CD14-positive monocyte (primary cell): ENCODE data around the gene LCA5L. TPM values are rescaled to one million over a fixed set of nuclear protein-coding genes. Genes with fewer than 3 reads are reported as not detected.
"Not testable (repeated sequence)": the region's sequence is repeated elsewhere in the genome, so short reads cannot be mapped to it uniquely, and the experiment has no call there.

Experiments used
- DNase-seq, 3 donors: peaks; one replicate each; pipeline ENCODE4 v3.0.0-alpha.2; 2011 to 2022
- H2AFZ ChIP-seq: 2 replicates; pipeline ENCODE4 v1.6.0; 2012; ENCODE audit warnings: mild to moderate bottlenecking, low read depth, low read length, inconsistent platforms; ENCODE audit not compliant: insufficient read depth, poor library complexity, severe bottlenecking
- H3K27ac ChIP-seq, 2 donors: 1 replicate in 1 of 2; 2 replicates in 1 of 2; pipeline ENCODE4 v1.5.1; 2012 to 2013; ENCODE audit warnings: low read length in 2 of 2, control low read depth in 1 of 2, inconsistent platforms in 1 of 2, low read depth in 1 of 2, mild to moderate bottlenecking in 1 of 2
- H3K27me3 ChIP-seq, 2 donors: one replicate each; pipeline versions ENCODE4 v1.6.0 to v1.6.1; 2011 to 2013; ENCODE audit warnings: low read length in 2 of 2; ENCODE audit not compliant: control insufficient read depth in 2 of 2, insufficient read depth in 2 of 2
- H3K36me3 ChIP-seq, 2 donors: replicated peaks in 1 of 2; 1 replicate in 1 of 2; 2 replicates in 1 of 2; pipeline versions ENCODE4 v1.5.1 to v1.6.1; 2012 to 2013; ENCODE audit warnings: low read length in 2 of 2, control low read depth in 1 of 2, inconsistent platforms in 1 of 2, mild to moderate bottlenecking in 1 of 2; ENCODE audit not compliant: insufficient read depth in 2 of 2, control insufficient read depth in 1 of 2
- H3K4me1 ChIP-seq, 2 donors: 1 replicate in 1 of 2; 2 replicates in 1 of 2; pipeline versions ENCODE4 v1.5.1 to v1.6.1; 2012 to 2013; ENCODE audit warnings: low read length in 2 of 2, control low read depth in 1 of 2, inconsistent platforms in 1 of 2, mild to moderate bottlenecking in 1 of 2, moderate library complexity in 1 of 2; ENCODE audit not compliant: insufficient read depth in 2 of 2, control insufficient read depth in 1 of 2
- H3K4me2 ChIP-seq: replicated peaks from 2 replicates; pipeline ENCODE3; 2012; ENCODE audit warnings: low read length, moderate library complexity, mild to moderate bottlenecking; ENCODE audit not compliant: poor library complexity, severe bottlenecking; ENCODE audit errors: extremely low read depth
- H3K4me3 ChIP-seq, 3 experiments: fragments of 200-600 bp in 1 of 3; sonication (generic) in 1 of 3; replicated peaks in 1 of 3; 1 replicate in 2 of 3; 2 replicates in 1 of 3; pipeline ENCODE4 v1.5.1; 2011 to 2013; ENCODE audit warnings: low read length in 3 of 3, mild to moderate bottlenecking in 3 of 3, control low read depth in 2 of 3, low read depth in 2 of 3, inconsistent platforms in 1 of 3, moderate library complexity in 1 of 3
- H3K79me2 ChIP-seq: 2 replicates; pipeline ENCODE4 v1.6.0; 2012; ENCODE audit warnings: mild to moderate bottlenecking, control low read depth, inconsistent platforms, low read length, moderate library complexity; ENCODE audit not compliant: insufficient read depth
- H3K9ac ChIP-seq: 2 replicates; pipeline ENCODE4 v1.6.0; 2017; ENCODE audit warnings: low read length, mild to moderate bottlenecking; ENCODE audit not compliant: insufficient read depth, poor library complexity, severe bottlenecking
- H3K9me3 ChIP-seq, 2 donors: replicated peaks in 1 of 2; 1 replicate in 1 of 2; 2 replicates in 1 of 2; pipeline versions ENCODE4 v1.5.1 to v1.6.1; 2012 to 2013; ENCODE audit warnings: low read length in 2 of 2, control low read depth in 1 of 2; ENCODE audit not compliant: control insufficient read depth in 1 of 2, insufficient read depth in 1 of 2
- H4K20me1 ChIP-seq: 2 replicates; pipeline ENCODE4 v1.6.0; 2012; ENCODE audit warnings: mild to moderate bottlenecking, low read length, control low read depth, moderate library complexity; ENCODE audit not compliant: insufficient read depth
- H3K27ac Mint-ChIP-seq, 7 donors: one replicate each; pipeline ENCODE4 v1.8.0; 2020; ENCODE audit warnings: mild to moderate bottlenecking in 7 of 7, mixed read lengths in 7 of 7, moderate library complexity in 6 of 7, inconsistent platforms in 2 of 7
- H3K27me3 Mint-ChIP-seq, 3 donors: one replicate each; pipeline ENCODE4 v1.8.0; 2021 to 2022; ENCODE audit warnings: low read depth in 3 of 3, mild to moderate bottlenecking in 3 of 3, mixed read lengths in 3 of 3, moderate library complexity in 3 of 3, inconsistent platforms in 1 of 3
- H3K36me3 Mint-ChIP-seq, 2 donors: one replicate each; pipeline ENCODE4 v1.8.0; 2020; ENCODE audit warnings: mixed read lengths in 2 of 2, inconsistent platforms in 1 of 2, mild to moderate bottlenecking in 1 of 2
- H3K4me1 Mint-ChIP-seq: one replicate; pipeline ENCODE4 v1.8.0; 2020; ENCODE audit warnings: mild to moderate bottlenecking, mixed read lengths
- H3K4me3 Mint-ChIP-seq, 2 donors: one replicate each; pipeline ENCODE4 v1.8.0; 2020; ENCODE audit warnings: mild to moderate bottlenecking in 2 of 2, mixed read lengths in 2 of 2, moderate library complexity in 1 of 2
- H3K9me3 Mint-ChIP-seq, 7 donors: one replicate each; pipeline ENCODE4 v1.8.0; 2020 to 2022; ENCODE audit warnings: mixed read lengths in 7 of 7, mild to moderate bottlenecking in 6 of 7, moderate library complexity in 6 of 7, inconsistent platforms in 2 of 7
- CTCF ChIP-seq: fragments of 200-600 bp; IDR thresholded peaks from one replicate; pipeline ENCODE4 v1.8.0; 2022; ENCODE audit warnings: antibody characterized with exemption, mild to moderate bottlenecking
- WGBS: methylation state at CpG from one replicate; pipeline ENCODE4 v1.1.5; 2013; ENCODE audit warnings: missing lambda C conversion rate; ENCODE audit not compliant: insufficient coverage; 5-methylcytosine and 5-hydroxymethylcytosine counted together
- intact Hi-C, 2 donors: fragments of 100-400 bp; cut with micrococcal nuclease; formaldehyde crosslinking; loops; one replicate each; pipeline versions ENCODE4 v1.15.0 to v1.15.1; 2023
- polyA plus RNA-seq, 3 donors: library from polyadenylated mRNA; depleted of rRNA in 1 of 3; unstranded in 2 of 3; stranded (reverse) in 1 of 3; fragments of 300-500 nt in 2 of 3; fragments of >200 nt in 1 of 3; fragmentation: Illumina TruSeq in 2 of 3; gene quantifications; 1 replicate in 2 of 3; 2 replicates in 1 of 3; pipeline ENCODE4 v1.2.3, GENCODE V29; 2012 to 2021

The LCA5L gene
- polyA plus RNA-seq, 3 donors, result 0.12 TPM; not detected in 2

- H4K20me1 ChIP-seq, result no peaks in the 10 kb centered on the region
- H3K9ac ChIP-seq, result no peak overlapping the region
- H3K36me3 Mint-ChIP-seq, result no peaks in the 10 kb centered on the region
- H3K4me1 Mint-ChIP-seq, result no peaks in the 10 kb centered on the region
- H3K79me2 ChIP-seq, result no peaks in the 10 kb centered on the region
- no peaks in the 10 kb centered on the region for H3K27me3 ChIP-seq
- WGBS, result no CpG with 5 or more reads among the region's 5 CpGs
- TF ChIP-seq CTCF, result no peak
- no peak overlapping the region for H2AFZ ChIP-seq
- H3K9me3 ChIP-seq, result no peaks in the 10 kb centered on the region
- intact Hi-C loops, result no loop called here
- no peaks in the 10 kb centered on the region for H3K36me3 ChIP-seq
- peaks cover 0 to 4% (median 3%) of the 10 kb centered on the region in 7 donors for H3K9me3 Mint-ChIP-seq
- H3K4me3 ChIP-seq, result no peak overlapping the region
- no peak overlapping the region for H3K27ac ChIP-seq
- peaks cover 0 to 2% (median 0%) of the 10 kb centered on the region in 3 donors for H3K27me3 Mint-ChIP-seq
- H3K4me1 ChIP-seq, result no peaks in the 10 kb centered on the region
- no peak overlapping the region for H3K4me3 Mint-ChIP-seq
- DNase-seq, result no peak
- no peak overlapping the region for H3K4me2 ChIP-seq
- H3K27ac Mint-ChIP-seq, result no peak overlapping the region
Measured at GRCh38 chr21:39422527-39423241, 22.9 kb downstream of the LCA5L start.

GRCh38 chr21:39419204-39419603 is 26.4 kb downstream of the LCA5L start:
- intact Hi-C loops, H3K27me3 Mint-ChIP-seq, H3K4me1 ChIP-seq, H3K27ac ChIP-seq, H3K4me3 Mint-ChIP-seq, H3K9ac ChIP-seq, H4K20me1 ChIP-seq, H3K36me3 ChIP-seq, H3K79me2 ChIP-seq, H3K27me3 ChIP-seq, H3K4me3 ChIP-seq, H3K36me3 Mint-ChIP-seq, H3K9me3 Mint-ChIP-seq, H3K4me1 Mint-ChIP-seq, DNase-seq, H3K9me3 ChIP-seq, H2AFZ ChIP-seq, H3K4me2 ChIP-seq: not testable (repeated sequence)
- 93% methylated on average over 2 of the region's 5 CpGs for WGBS
- peak overlapping the region in 1 of 7 donors; percentile 40 for H3K27ac Mint-ChIP-seq
